Activated CD4-positive, alpha-beta T cell treated with anti-CD3 and anti-CD28 coated beads for 4 hours (primary cell): ENCODE data around the gene OR7A17.

Experiments used
- DNase-seq, 2 donors: peaks; one replicate each; pipeline ENCODE4 v3.0.0-alpha.2; 2020

OR7A17 gene

GRCh38 chr19:14886032-14886431, at the start of gene OR7A17:
OR7A17 (minus strand) TSS chr19:14886132; CDS start chr19:14881355, 4,777 bp downstream.
- DNase-seq: no peak

GRCh38 chr19:14933506-14933905, 47.6 kb upstream of the OR7A17 start:
- no peak for DNase-seq

GRCh38 chr19:14916848-14917247, 30.9 kb upstream of the OR7A17 start:
- DNase-seq: no peak

- no peak for DNase-seq
Measured at GRCh38 chr19:14915116-14915515, 29.2 kb upstream of the OR7A17 start.

- DNase-seq: no peak
Measured at GRCh38 chr19:14906711-14907110, 20.8 kb upstream of the OR7A17 start.

- DNase-seq: no peak
Measured at GRCh38 chr19:14901675-14902260, 15.8 kb upstream of the OR7A17 start.

GRCh38 chr19:14890643-14891379, 4.9 kb upstream of the OR7A17 start:
- DNase-seq: no peak

GRCh38 chr19:14889994-14890642, 4.2 kb upstream of the OR7A17 start:
- DNase-seq: no peak

GRCh38 chr19:14871619-14872230, 14.2 kb downstream of the OR7A17 start:
- DNase-seq: no peak

- DNase-seq: no peak
Measured at GRCh38 chr19:14868497-14868896, 17.4 kb downstream of the OR7A17 start.

- DNase-seq: no peak
Measured at GRCh38 chr19:14848822-14849221, 37.1 kb downstream of the OR7A17 start, which contains the start of gene OR7A10. OR7A10 (minus strand) TSS chr19:14848922; CDS start chr19:14841877, 7,045 bp downstream.

- DNase-seq: no peak
Measured at GRCh38 chr19:14843578-14843977, 42.4 kb downstream of the OR7A17 start.

- DNase-seq: no peak
Measured at GRCh38 chr19:14843169-14843568, 42.8 kb downstream of the OR7A17 start.

GRCh38 chr19:14840206-14840605, 45.7 kb downstream of the OR7A17 start:
- DNase-seq: no peak

GRCh38 chr19:14837391-14837790, 48.5 kb downstream of the OR7A17 start:
- no peak for DNase-seq

- DNase-seq: no peak
Measured at GRCh38 chr19:14835011-14835410, 50.9 kb downstream of the OR7A17 start, which contains the start of the genes OR7A5 and OR7C1. OR7A5 (minus strand) TSS chr19:14835185; CDS start chr19:14828241, 6,944 bp downstream. OR7C1 (minus strand) TSS chr19:14835185; CDS start chr19:14800136, 35,049 bp downstream.

GRCh38 chr19:14830702-14831101, 55.2 kb downstream of the OR7A17 start:
- no peak for DNase-seq
